K562 (cell line): ENCODE results near the gene CLDN5. TPM values are rescaled to one million over a fixed set of nuclear protein-coding genes. Genes with fewer than 3 reads are reported as not detected.

ENCODE experiments used
- ATAC-seq: fragments of 200-7000 bp; cut with Tn5 transposase; 3 replicates; pipeline ENCODE4 v1.9.1; 2020; ENCODE audit warnings: moderate library complexity
- BruUV-seq: library from RNA; stranded (reverse); fragments of 400-500 nt; replicated peaks from 2 replicates; lab custom pipeline; 2021; lab: Mats Ljungman, UMichigan
- CTCF ChIA-PET: fragments of 300-600 bp; formaldehyde crosslinking; extraction: SDS; loops from one replicate; lab custom pipeline; 2021; ENCODE audit warnings: low intra/inter-chr PET ratio; lab: Yijun Ruan, JAX
- POLR2A ChIA-PET: fragments of 300-600, 350-650 bp; sonication (Branson Sonifier 250); formaldehyde crosslinking; extraction: SDS; loops from one replicate; lab custom pipeline; 2021; ENCODE audit warnings: antibody characterized with exemption, inconsistent platforms; lab: Yijun Ruan, JAX
- DNase-seq, 4 experiments: peaks; one replicate each; pipeline versions ENCODE4 v3.0.0 to v3.0.0-alpha.2; 2011 to 2018; ENCODE audit warnings: low spot score in 3 of 4, mixed read lengths in 3 of 4; ENCODE audit errors: extremely low read depth in 1 of 4
- FAIRE-seq: peaks from 2 replicates; lab custom pipeline; 2011; peaks lifted over from hg19 to GRCh38; lab: Jason Lieb, UNC
- H2AFZ ChIP-seq: 2 replicates; pipeline ENCODE4 v1.6.0; 2011; ENCODE audit warnings: low read depth, low read length, control low read depth, inconsistent platforms
- H3K27ac ChIP-seq: fragments of 200-600 bp; 3 replicates; pipeline ENCODE4 v1.8.0; 2011; ENCODE audit warnings: low read depth, mild to moderate bottlenecking, control low read depth, inconsistent platforms, low read length, moderate library complexity, mixed read lengths; ENCODE audit errors: extremely low read depth
- H3K27me3 ChIP-seq, 2 experiments: fragments of 300-600 bp in 1 of 2; 2 replicates in 1 of 2; 3 replicates in 1 of 2; pipeline versions ENCODE4 v1.6.0 to v1.8.0; 2011; ENCODE audit warnings: inconsistent platforms in 2 of 2, low read length in 2 of 2, mild to moderate bottlenecking in 1 of 2, mixed read lengths in 1 of 2, moderate library complexity in 1 of 2; ENCODE audit not compliant: control insufficient read depth in 2 of 2, insufficient read depth in 2 of 2
- H3K36me3 ChIP-seq: fragments of 300-600 bp; 3 replicates; pipeline ENCODE4 v1.8.0; 2011; ENCODE audit warnings: mild to moderate bottlenecking, low read length, inconsistent platforms; ENCODE audit not compliant: control insufficient read depth, insufficient read depth
- H3K4me1 ChIP-seq, 2 experiments: fragments of 200-600 bp in 1 of 2; replicated peaks in 1 of 2; 2 replicates in 1 of 2; 3 replicates in 1 of 2; pipeline versions ENCODE4 v1.5.1 to v1.8.0; 2011; ENCODE audit warnings: inconsistent platforms in 2 of 2, low read length in 2 of 2, mild to moderate bottlenecking in 1 of 2, mixed read lengths in 1 of 2, moderate library complexity in 1 of 2; ENCODE audit not compliant: control insufficient read depth in 2 of 2, insufficient read depth in 2 of 2
- H3K4me2 ChIP-seq: 2 replicates; pipeline ENCODE4 v1.6.1; 2011; ENCODE audit warnings: low read length, control low read depth, inconsistent platforms, mixed read lengths; ENCODE audit not compliant: insufficient read depth
- H3K4me3 ChIP-seq: fragments of 200-600 bp; sonication (generic), shearing (Covaris generic); 2 replicates; pipeline ENCODE4 v1.5.1; 2016; ENCODE audit warnings: control low read depth, inconsistent platforms
- H3K79me2 ChIP-seq: fragments of 200-600 bp; 3 replicates; pipeline ENCODE4 v1.8.0; 2011; ENCODE audit warnings: low read length, inconsistent platforms; ENCODE audit not compliant: control insufficient read depth, insufficient read depth
- H3K9ac ChIP-seq, 2 experiments: 2 replicates each; pipeline versions ENCODE4 v1.6.0 to v1.6.1; 2011; ENCODE audit warnings: low read depth in 2 of 2, low read length in 2 of 2, control low read depth in 1 of 2, inconsistent platforms in 1 of 2, mild to moderate bottlenecking in 1 of 2, mixed read lengths in 1 of 2; ENCODE audit not compliant: insufficient read depth in 1 of 2
- H3K9me1 ChIP-seq: one replicate; pipeline ENCODE4 v1.6.0; 2011; ENCODE audit warnings: inconsistent platforms, mild to moderate bottlenecking, low read length, moderate library complexity; ENCODE audit not compliant: control insufficient read depth, insufficient read depth
- H3K9me3 ChIP-seq: replicated peaks from 2 replicates; pipeline ENCODE4 v1.5.1; 2011; ENCODE audit warnings: low read depth, low read length, inconsistent platforms; ENCODE audit not compliant: control insufficient read depth, insufficient read depth
- H4K20me1 ChIP-seq: replicated peaks from 2 replicates; pipeline ENCODE4 v1.6.1; 2011; ENCODE audit warnings: low read length, inconsistent platforms, mixed read lengths; ENCODE audit not compliant: control insufficient read depth, insufficient read depth
- CHAMP1 ChIP-seq: fragments of 450-650 bp; IDR thresholded peaks from 2 replicates; pipeline ENCODE4 v1.6.1; 2016; ENCODE audit warnings: mild to moderate bottlenecking
- FOXJ2 ChIP-seq: fragments of 200-800 bp; sonication (Bioruptor generic); IDR thresholded peaks from 2 replicates; pipeline ENCODE4 v1.6.1; 2016; ENCODE audit warnings: missing genetic modification characterization, missing compliant biosample characterization
- GABPB2 ChIP-seq: fragments of 250-450 bp; sonication (Bioruptor Pico); conservative IDR thresholded peaks from 2 replicates; pipeline ENCODE4 v1.5.1; 2021; ENCODE audit warnings: mild to moderate bottlenecking
- GTF2B ChIP-seq: IDR thresholded peaks from 2 replicates; pipeline ENCODE4 v1.6.1; 2011; ENCODE audit not compliant: insufficient read length; ENCODE audit errors: extremely low read depth
- HMG20B ChIP-seq: fragments of 250-450 bp; sonication (Bioruptor Pico); IDR thresholded peaks from 2 replicates; pipeline ENCODE4 v1.5.0; 2021; ENCODE audit warnings: mild to moderate bottlenecking
- KDM1A ChIP-seq, 2 experiments: fragments of 450-650 bp; IDR thresholded peaks; 2 replicates each; pipeline ENCODE4 v1.6.1; 2016; ENCODE audit warnings: mild to moderate bottlenecking in 2 of 2
- MTA1 ChIP-seq: fragments of 450-650 bp; IDR thresholded peaks from 2 replicates; pipeline ENCODE4 v1.6.1; 2017; ENCODE audit warnings: borderline replicate concordance
- MYBL2 ChIP-seq, 2 experiments: fragments of 450-650 bp in 1 of 2; sonication (generic) in 1 of 2; formaldehyde crosslinking in 1 of 2; IDR thresholded peaks; 2 replicates each; pipeline versions ENCODE4 v1.6.1 to v1.8.1; 2017 to 2022; ENCODE audit warnings: borderline replicate concordance in 1 of 2, inconsistent platforms in 1 of 2, low read depth in 1 of 2, mild to moderate bottlenecking in 1 of 2, missing genetic modification reagents in 1 of 2, moderate library complexity in 1 of 2
- PCBP2 ChIP-seq: fragments of 200-400 bp; formaldehyde crosslinking; IDR thresholded peaks from 2 replicates; pipeline ENCODE4 v1.6.1; 2018; ENCODE audit warnings: low read length, low read depth, mild to moderate bottlenecking, moderate library complexity; ENCODE audit not compliant: poor library complexity, severe bottlenecking
- POLR3G ChIP-seq: IDR thresholded peaks from 2 replicates; pipeline ENCODE4 v1.6.1; 2011; ENCODE audit not compliant: insufficient read length, insufficient replicate concordance; ENCODE audit errors: extremely low read depth
- RBM17 ChIP-seq: fragments of 200-400 bp; formaldehyde crosslinking; IDR thresholded peaks from 2 replicates; pipeline ENCODE4 v1.6.1; 2017; ENCODE audit warnings: low read depth, mild to moderate bottlenecking, low read length, borderline replicate concordance
- RBM39 ChIP-seq: fragments of 200-400 bp; formaldehyde crosslinking; optimal IDR thresholded peaks from 2 replicates; pipeline ENCODE3; 2018; ENCODE audit warnings: low read depth, low read length
- STAG1 ChIP-seq: sonication (generic); formaldehyde crosslinking; IDR thresholded peaks from 2 replicates; pipeline ENCODE4 v1.5.0; 2020; ENCODE audit warnings: missing genetic modification reagents, borderline replicate concordance
- TCF15 ChIP-seq: fragments of 250-450 bp; sonication (Bioruptor Pico); IDR thresholded peaks from 2 replicates; pipeline ENCODE4 v1.8.0; 2022; ENCODE audit warnings: moderate library complexity, mild to moderate bottlenecking, inconsistent platforms
- THRA ChIP-seq: fragments of 450-650 bp; IDR thresholded peaks from 2 replicates; pipeline ENCODE4 v1.6.1; 2017; ENCODE audit warnings: mild to moderate bottlenecking, moderate library complexity
- ZNF316 ChIP-seq: fragments of 450-650 bp; IDR thresholded peaks from 2 replicates; pipeline ENCODE4 v1.6.1; 2016
- ZNF354B ChIP-seq: fragments of 250-450 bp; sonication (Bioruptor Pico); IDR thresholded peaks from 2 replicates; pipeline ENCODE4 v1.4.0; 2020
- WGBS: fragments of 100-300 bp; shearing (Covaris generic); methylation state at CpG from one replicate; pipeline ENCODE4 v1.1.6; 2016; ENCODE audit warnings: low coverage, mixed read lengths; ENCODE audit not compliant: insufficient coverage; ENCODE audit errors: missing lambda C conversion rate; 5-methylcytosine and 5-hydroxymethylcytosine counted together
- in situ Hi-C: fragments of 300-500 bp; cut with MboI; formaldehyde crosslinking; loops from 4 replicates; pipeline ENCODE4 v1.15.0; 2018; ENCODE audit warnings: inconsistent platforms, mixed read lengths
- intact Hi-C: fragments of 100-400 bp; cut with micrococcal nuclease; formaldehyde crosslinking; loops from 2 replicates; pipeline ENCODE4 v1.14.2; 2022
- polyA plus RNA-seq, 8 experiments: library from polyadenylated mRNA; depleted of rRNA in 4 of 8; stranded (reverse) in 5 of 8; unstranded in 3 of 8; fragments of >200 nt; fragmentation: Nextera tagmentation in 2 of 8; fragmentation: Illumina TruSeq in 1 of 8; extraction: Ambion mirVana in 2 of 8; extraction: Trizol in 1 of 8; gene quantifications; 2 replicates each; pipeline versions ENCODE4 v1.2.1 to v1.2.3, GENCODE V29; 2011 to 2014; ENCODE audit warnings: inconsistent platforms in 1 of 8, missing spikeins in 1 of 8
- total RNA-seq, 7 experiments: library from RNA; depleted of rRNA in 6 of 7; stranded (reverse); fragments of >200 nt in 6 of 7; fragmentation: Illumina TruSeq in 2 of 7; extraction: Trizol in 2 of 7; gene quantifications; 2 replicates each; pipeline versions ENCODE4 v1.2.1 to v1.2.3, GENCODE V29; 2011 to 2021; ENCODE audit warnings: low replicate concordance in 1 of 7

Gene CLDN5
- total and polyA plus RNA-seq, 9 of the 15 experiments (the other 6 are each of a cell fraction or from before 2014, with no cell fraction given), result 0.20 TPM; not detected in 8

GRCh38 chr22:19504900-19505734, 19.1 kb downstream of the CLDN5 start:
- ATAC-seq (peak; percentile 1; the same call in 1 of the 3 replicates), DNase-seq (peak in 1 of 4 experiments; percentile 48), FAIRE-seq (no peak)
- Histone ChIP-seq H3K27ac (no peak overlapping the region), H3K4me1 (peaks cover 0 to 5% of the 10 kb centered on the region in 2 experiments; a peak in 1 of 5 replicates), H3K4me3 (no peak overlapping the region), H3K79me2 (no peaks in the 10 kb centered on the region), H3K27me3 (no peaks in the 10 kb centered on the region), H3K9me3 (no peaks in the 10 kb centered on the region), H3K4me2 (no peak overlapping the region), H3K9ac (peak overlapping the region in 1 of 2 experiments; percentile 21; a peak in 1 of 4 replicates), H2AFZ (no peak overlapping the region), H3K36me3 (peaks cover 99% of the 10 kb centered on the region), H3K9me1 (no peaks in the 10 kb centered on the region), H4K20me1 (peaks cover 10% of the 10 kb centered on the region; the same call in 1 of the 2 replicates)
- no TSS peak for BruUV-seq
- intact Hi-C loops (no loop called here), in situ Hi-C loops (loop anchor here (10.0 kb wide), 1 partner anchor 840 kb away; no protein-coding TSS in a partner anchor)
- ChIA-PET CTCF (interaction anchor here (0.6 kb wide), 1 partner anchor 70 kb away, joined by 3 read pairs; no protein-coding TSS in a partner anchor), POLR2A (interaction anchor here (0.6 to 6.3 kb wide), 13 partner anchors 6 to 398 kb away, joined by 3 to 46 read pairs (median 4); partner anchors contain the start of genes CDC45, CLDN5 and UFD1)
- WGBS, result 97% methylated on average over 18 of the region's 18 CpGs
- TF ChIP-seq ZNF316 (no peak), RBM39 (no peak), PCBP2 (no peak), TCF15 (CRISPR knock-in tag) (no peak), GTF2B (no peak), MYBL2 (IDR thresholded peaks at IDR 0.05; ENCODE audit: low read depth) (no peak), MYBL2 (CRISPR knock-in tag; IDR thresholded peaks at IDR 0.05; ENCODE audit: borderline replicate concordance) (no peak), GABPB2 (CRISPR knock-in tag) (no peak), RBM17 (no peak), KDM1A (IDR thresholded peaks at IDR 0.05) (no peak), HMG20B (CRISPR knock-in tag) (no peak), FOXJ2 (tag) (no peak), STAG1 (CRISPR knock-in tag) (no peak), ZNF354B (CRISPR knock-in tag) (no peak), CHAMP1 (no peak), POLR3G (no peak), THRA (no peak), MTA1 (no peak)
